ENCODE measurements around the gene PREX1. TPM values are rescaled to one million over a fixed set of nuclear protein-coding genes. Genes with fewer than 3 reads are reported as not detected.

Gene PREX1
- total and polyA plus RNA-seq, 8 donors, result 5.2 to 25.2 (median 16.6) TPM

DNA sequence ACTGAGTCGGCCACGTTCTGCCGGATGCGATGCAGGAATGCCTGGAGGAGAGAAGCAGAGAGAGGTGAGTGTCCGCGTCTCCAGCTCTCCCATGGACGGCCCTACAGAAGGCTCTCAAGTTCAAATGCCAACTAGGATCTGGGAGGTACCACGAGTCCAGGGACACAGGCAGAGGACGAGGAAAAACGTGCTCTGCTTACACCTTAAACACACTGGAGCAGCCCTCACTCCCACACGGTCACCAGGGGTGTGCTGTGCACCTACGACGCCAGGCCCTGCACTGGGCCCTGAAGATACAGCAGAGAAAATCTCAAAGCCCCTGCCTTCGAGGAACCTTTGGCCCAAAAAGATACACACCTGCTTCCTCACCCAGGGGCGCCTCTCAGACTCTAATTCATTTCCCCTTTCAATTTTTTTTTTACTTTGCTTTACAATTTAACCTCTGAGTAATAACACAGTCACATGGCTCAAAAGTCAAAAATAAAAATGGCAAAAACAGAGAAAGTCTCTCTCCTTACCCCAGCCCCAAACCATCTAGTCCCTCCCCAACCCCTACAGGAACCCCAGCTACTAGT, 79.9 kb downstream of the PREX1 start:
- H3K9me3 ChIP-seq, result no peaks in the 10 kb centered on the region
- peak overlapping the region in 2 of 5 donors; percentile 21 to 26 for H3K27ac ChIP-seq
- H3K4me1 ChIP-seq, result peaks cover 7 to 34% (median 19%) of the 10 kb centered on the region in 4 donors
- 71 to 80% (median 79%) methylated on average over 14 to 15 of the region's 15 CpGs for WGBS, 5 donors
- H3K27me3 ChIP-seq, result no peaks in the 10 kb centered on the region
- intact Hi-C loops (cut with DNase I; ENCODE audit: low total_unique reads), result no loop called here
- no peak for DNase-seq
- peaks cover 9 to 25% (median 22%) of the 10 kb centered on the region in 4 donors for H3K36me3 ChIP-seq
- TF ChIP-seq POLR2A (IDR thresholded peaks at IDR 0.05), result no peak
- TF ChIP-seq, protein P1, sequence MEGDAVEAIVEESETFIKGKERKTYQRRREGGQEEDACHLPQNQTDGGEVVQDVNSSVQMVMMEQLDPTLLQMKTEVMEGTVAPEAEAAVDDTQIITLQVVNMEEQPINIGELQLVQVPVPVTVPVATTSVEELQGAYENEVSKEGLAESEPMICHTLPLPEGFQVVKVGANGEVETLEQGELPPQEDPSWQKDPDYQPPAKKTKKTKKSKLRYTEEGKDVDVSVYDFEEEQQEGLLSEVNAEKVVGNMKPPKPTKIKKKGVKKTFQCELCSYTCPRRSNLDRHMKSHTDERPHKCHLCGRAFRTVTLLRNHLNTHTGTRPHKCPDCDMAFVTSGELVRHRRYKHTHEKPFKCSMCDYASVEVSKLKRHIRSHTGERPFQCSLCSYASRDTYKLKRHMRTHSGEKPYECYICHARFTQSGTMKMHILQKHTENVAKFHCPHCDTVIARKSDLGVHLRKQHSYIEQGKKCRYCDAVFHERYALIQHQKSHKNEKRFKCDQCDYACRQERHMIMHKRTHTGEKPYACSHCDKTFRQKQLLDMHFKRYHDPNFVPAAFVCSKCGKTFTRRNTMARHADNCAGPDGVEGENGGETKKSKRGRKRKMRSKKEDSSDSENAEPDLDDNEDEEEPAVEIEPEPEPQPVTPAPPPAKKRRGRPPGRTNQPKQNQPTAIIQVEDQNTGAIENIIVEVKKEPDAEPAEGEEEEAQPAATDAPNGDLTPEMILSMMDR (IDR thresholded peaks at IDR 0.05), result no peak
- no peak for TF ChIP-seq EP300 (IDR thresholded peaks at IDR 0.05)
- TF ChIP-seq POLR2AphosphoS5 (IDR thresholded peaks at IDR 0.05), result no peak
- H3K4me3 ChIP-seq, result no peak overlapping the region

DNA sequence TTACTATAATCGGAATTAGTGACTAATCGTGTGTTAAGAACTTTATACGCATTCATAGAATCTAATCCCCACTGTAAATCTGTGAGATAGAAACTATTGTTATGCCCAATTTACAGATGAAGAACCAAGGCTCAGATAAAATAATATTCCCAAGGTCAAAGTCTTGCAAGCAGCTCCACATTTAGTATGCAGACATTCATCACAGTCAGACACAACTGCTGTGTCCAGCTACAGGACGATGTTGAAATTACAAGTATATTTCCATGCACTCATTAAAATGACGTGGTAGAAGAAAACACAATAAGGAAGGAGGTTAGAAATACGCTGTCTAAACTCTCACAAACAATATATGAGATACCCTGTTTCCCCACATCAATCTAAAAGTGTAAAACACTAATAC, 82.5 kb downstream of the PREX1 start:
- Histone ChIP-seq H3K27ac (no peak overlapping the region), H3K9me3 (no peaks in the 10 kb centered on the region), H3K4me3 (no peak overlapping the region), H3K36me3 (peaks cover 9 to 45% (median 31%) of the 10 kb centered on the region in 4 donors), H3K4me1 (peaks cover 0 to 11% (median 2%) of the 10 kb centered on the region in 4 donors), H3K27me3 (no peaks in the 10 kb centered on the region)
- WGBS, 5 donors, result 73 to 77% (median 74%) methylated on average over 6 of the region's 6 CpGs
- TF ChIP-seq POLR2AphosphoS5 (IDR thresholded peaks at IDR 0.05), result no peak
- TF ChIP-seq EP300 (IDR thresholded peaks at IDR 0.05), result no peak
- no peak for TF ChIP-seq POLR2A (IDR thresholded peaks at IDR 0.05)
- TF ChIP-seq, protein P1 (IDR thresholded peaks at IDR 0.05), result no peak
- intact Hi-C loops (cut with DNase I; ENCODE audit: low total_unique reads), result no loop called here
- no peak for DNase-seq

DNA sequence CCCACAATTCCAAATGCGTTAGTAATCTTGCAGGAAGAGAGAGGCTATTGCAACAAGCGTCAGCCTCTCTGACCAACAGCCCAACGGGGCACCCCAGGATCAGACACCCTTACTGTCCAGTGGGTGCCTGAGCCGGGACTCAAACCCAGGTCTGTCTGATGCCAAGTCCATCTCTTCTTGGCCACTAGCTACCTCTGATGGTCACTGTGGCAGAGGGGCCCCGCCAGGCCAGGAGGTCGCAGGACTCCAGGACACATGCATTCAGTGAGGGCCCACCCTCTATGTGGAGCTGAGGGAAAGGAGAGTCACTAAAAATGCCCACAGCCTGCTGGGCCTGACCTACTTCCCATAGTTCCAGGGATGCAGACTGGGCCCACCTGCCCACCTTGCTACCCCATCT, 83.3 kb downstream of the PREX1 start:
- Histone ChIP-seq H3K27me3 (no peaks in the 10 kb centered on the region), H3K27ac (no peak overlapping the region), H3K4me1 (peaks cover 0 to 13% (median 4%) of the 10 kb centered on the region in 4 donors), H3K9me3 (no peaks in the 10 kb centered on the region), H3K36me3 (peaks cover 9 to 45% (median 31%) of the 10 kb centered on the region in 4 donors), H3K4me3 (no peak overlapping the region)
- 84 to 95% (median 89%) methylated on average over 4 to 6 of the region's 6 CpGs for WGBS, 5 donors
- no peak for TF ChIP-seq POLR2AphosphoS5 (IDR thresholded peaks at IDR 0.05)
- TF ChIP-seq POLR2A (IDR thresholded peaks at IDR 0.05), result no peak
- no peak for TF ChIP-seq EP300 (IDR thresholded peaks at IDR 0.05)
- TF ChIP-seq, protein P1 (IDR thresholded peaks at IDR 0.05), result no peak
- DNase-seq, result no peak
- intact Hi-C loops (cut with DNase I; ENCODE audit: low total_unique reads), result no loop called here

DNA sequence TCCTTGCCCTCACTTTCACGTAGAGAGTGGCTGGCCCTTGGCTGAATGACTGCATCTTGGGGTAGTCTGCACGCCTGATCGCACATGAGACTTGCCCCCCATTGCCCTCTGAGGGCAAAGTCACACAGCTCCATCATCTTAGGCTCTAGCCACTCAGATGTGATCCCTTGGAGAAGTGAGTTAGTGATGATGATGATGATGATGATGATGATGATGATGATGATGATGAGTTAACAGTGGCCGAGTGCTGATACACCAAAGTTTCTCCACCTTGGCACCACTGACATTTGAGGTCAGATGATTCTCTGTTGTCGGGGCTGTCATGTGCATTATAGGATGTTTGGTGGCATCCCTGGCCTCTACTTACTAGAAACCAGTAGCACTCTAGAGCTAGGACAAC, 84.0 kb downstream of the PREX1 start:
- H3K4me3 ChIP-seq, result no peak overlapping the region
- H3K27me3 ChIP-seq, result no peaks in the 10 kb centered on the region
- H3K4me1 ChIP-seq, result peaks cover 0 to 19% (median 4%) of the 10 kb centered on the region in 4 donors
- H3K9me3 ChIP-seq, result no peaks in the 10 kb centered on the region
- H3K27ac ChIP-seq, result no peak overlapping the region
- intact Hi-C loops (cut with DNase I; ENCODE audit: low total_unique reads), result no loop called here
- TF ChIP-seq EP300 (IDR thresholded peaks at IDR 0.05), result no peak
- TF ChIP-seq POLR2A (IDR thresholded peaks at IDR 0.05), result no peak
- TF ChIP-seq, protein P1 (IDR thresholded peaks at IDR 0.05), result no peak
- TF ChIP-seq POLR2AphosphoS5 (IDR thresholded peaks at IDR 0.05), result no peak
- H3K36me3 ChIP-seq, result peaks cover 9 to 45% (median 31%) of the 10 kb centered on the region in 4 donors
- no peak for DNase-seq
- 87 to 96% (median 93%) methylated on average over 5 of the region's 5 CpGs for WGBS, 5 donors
